Epidermal melanocyte (primary cell): ENCODE measurements around the gene PGAM5.

Source experiments
- DNase-seq: peaks from one replicate; pipeline ENCODE4 v3.0.0; 2011; ENCODE audit warnings: low spot score; ENCODE audit not compliant: insufficient read length

Gene PGAM5

DNA sequence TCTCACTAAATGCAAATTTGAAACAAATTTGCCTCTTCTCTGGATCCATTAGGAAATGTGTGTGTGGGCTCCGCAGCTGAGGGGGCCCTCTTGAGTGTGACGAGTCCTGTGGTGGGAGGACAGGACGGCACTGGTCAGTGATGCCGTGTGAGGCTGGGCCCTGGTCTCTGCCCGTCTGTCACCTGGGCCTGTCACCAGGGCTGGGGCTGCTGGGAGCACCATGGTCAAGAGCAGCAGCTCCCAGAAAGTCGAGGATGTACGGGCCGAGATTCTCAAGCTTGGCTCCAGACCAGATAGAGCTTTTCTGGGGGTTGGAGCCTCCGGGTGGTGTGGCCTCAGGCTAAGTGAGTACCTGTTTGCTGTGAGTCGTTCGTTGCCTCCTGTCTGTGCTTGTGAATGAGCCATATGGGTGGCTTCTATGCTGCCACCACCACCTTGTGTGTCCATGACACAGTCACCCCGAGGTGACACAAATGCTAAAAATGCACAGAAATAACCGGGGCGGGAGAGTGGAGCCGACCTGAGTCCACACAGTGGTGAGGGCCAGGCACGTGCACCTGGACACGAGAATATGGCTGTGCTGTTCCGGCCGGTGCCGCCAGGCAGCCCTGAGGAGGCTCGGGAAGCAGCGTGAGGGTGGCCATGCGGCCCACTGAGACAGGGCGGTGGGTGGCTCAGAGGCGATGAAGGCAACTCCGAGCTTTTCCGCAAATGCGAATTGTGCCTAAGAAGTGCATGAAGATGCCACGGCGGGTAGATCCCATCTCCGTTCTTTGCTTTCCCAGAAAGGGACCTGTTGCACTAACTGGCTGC lies 8.7 kb downstream of the PGAM5 start:
- DNase-seq: no peak

DNA sequence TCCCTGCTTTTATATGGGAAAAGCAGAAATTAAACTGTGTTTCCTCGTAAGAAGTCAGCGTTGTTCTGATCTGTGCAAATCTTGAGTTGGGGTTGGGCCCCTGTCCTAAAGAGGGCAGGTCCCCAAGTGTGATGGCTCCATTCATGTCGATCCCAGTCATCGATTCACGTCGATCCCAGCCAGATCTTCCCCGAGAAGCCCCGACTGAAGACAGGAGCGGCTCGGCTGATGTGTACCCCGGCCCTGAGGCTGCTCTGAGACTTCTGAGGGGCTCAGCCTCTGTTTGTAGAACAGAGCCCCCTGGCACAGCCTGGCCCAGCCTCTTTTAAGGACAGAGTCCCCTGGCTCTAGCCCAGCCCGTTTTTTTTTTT lies 9.3 kb downstream of the PGAM5 start:
- DNase-seq: no peak

DNA sequence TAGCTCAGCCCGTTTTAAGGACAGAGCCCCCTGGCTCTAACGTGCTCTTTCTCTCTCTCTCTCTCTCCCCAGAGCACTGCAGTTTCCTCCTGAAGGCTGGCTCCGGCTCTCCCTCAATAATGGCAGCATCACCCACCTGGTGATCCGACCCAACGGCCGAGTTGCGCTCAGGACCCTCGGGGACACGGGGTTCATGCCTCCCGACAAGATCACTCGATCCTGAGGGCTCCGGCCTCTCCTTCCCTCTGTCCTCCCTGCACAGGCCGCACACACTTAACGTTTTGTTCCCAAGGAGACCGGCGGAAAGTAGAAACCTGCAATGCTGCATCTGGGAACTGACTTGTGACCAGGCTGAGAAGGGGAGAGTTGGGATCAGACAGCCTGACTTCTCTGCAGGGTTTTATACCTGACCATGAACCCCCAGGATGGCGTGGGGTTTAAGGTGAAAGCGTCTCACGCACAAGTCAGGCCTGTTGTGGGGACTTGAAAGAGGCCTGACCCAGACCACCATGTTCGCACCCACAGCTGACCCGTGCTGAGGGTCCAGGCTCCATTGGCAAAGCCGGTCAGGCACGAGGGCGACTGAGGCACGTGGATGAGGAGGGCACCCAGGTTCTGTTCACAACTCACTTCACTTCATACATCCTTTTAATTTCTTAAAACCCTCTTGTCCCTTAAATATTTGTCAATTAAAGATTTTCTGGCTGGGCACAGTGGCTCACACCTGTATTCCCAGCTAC lies 10.1 kb downstream of the PGAM5 start:
- no peak for DNase-seq

DNA sequence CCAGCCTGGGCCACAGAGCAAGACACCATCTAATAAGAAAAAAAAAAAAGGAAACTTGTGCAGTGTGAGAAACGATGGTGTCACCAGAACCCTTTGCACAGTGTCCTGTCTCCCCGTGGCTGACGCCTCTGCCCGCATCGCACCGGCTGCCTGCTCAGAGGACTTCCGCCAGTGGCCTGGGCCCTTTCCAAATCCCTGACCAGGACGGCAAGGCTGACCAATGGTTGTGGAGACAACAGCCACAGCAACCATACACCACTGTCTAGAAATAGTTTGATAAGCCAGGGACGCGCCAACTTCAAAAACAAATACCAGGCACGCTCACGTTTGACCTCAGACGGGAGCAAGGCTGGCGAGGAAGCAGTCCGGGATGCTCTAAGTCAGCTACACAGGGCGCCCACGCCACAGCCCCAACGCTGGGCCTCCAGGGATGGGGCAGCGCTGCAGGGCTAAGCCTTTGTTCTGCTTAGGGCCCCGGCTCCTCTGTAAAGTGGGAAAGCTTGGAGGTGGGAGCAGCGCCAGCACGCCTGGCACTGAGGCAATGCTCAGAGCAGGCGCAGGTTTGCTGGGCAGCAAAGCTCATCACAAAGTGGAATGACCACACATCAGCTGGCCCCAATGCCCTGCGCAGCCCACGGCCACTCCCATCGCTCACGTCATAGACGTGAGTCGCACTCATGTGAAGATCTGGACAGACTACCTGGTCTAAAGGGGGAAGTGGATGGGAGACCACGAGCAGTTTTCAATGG lies 12.5 kb downstream of the PGAM5 start:
- no peak for DNase-seq

DNA sequence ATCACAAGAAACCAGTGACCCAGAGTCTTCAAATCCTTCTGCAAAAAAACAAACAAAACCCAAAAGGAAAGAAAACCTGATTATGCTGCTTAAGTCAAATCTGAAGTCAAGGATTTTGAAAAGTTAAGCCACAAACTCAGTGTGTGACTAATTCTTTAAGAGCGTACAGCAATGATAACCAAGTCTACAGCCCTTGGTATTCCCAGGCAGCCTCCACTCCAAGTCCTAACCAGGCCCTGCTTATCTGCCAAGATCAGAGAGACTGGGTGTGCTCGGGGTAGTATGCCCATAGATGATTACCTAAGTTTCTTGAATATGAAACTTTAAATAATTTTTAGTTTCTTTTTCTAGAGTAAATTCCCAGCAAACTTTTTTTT lies 13.1 kb downstream of the PGAM5 start:
- no peak for DNase-seq

DNA sequence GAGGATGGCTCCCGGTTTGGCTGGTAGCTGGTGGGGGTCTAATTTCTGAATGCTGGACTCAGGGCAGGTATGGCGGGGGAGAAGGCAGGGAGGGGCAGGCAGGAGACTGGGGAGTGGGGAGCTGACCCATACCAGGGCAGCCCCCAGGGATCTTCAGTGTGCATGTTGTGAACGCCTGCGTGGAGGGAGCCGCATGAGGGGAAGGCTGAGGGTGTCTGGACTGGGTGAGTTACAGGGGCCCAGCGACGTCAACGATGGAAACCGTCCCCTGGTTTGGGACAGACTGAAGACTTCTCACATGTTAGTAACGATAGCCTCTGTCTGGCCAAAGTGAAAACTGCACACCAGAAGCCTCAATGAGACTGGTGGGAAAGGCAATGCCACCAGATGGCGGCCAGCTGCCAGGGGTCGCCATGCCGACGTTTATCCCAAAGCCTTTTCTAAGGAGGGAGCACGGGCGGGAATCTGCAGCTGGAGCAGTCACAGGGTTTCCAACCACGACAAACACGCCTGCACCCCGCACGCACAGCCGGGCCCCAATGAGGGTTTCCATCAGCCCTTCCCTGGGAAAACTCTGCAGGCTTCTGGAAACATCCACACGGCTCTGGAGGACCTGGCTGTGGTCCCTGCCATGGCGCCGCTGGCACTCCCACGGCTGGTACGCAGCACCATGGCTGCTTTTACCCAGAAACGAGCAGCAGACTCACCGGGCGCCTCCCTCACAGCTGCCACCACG lies 14.0 kb downstream of the PGAM5 start:
- DNase-seq: peak; percentile 76

DNA sequence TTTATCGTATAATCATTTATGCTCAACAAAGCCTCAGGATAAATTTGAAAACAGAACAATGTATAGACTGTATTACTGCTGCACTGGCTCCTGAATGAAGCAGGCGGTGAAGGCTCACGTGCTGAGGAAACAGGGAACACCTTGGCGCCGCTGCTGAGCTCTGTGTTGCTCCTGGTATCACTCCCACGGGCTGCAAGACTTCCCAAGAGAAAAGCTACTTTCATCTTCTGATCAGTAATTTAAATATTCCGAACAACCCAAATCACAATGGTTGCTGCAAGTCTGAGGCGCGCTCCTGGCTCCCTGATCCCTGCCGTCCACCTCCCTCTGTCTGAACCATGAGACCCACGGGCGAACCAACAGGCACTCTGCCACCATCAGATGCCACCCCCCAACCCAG lies 15.7 kb downstream of the PGAM5 start:
- DNase-seq: no peak

DNA sequence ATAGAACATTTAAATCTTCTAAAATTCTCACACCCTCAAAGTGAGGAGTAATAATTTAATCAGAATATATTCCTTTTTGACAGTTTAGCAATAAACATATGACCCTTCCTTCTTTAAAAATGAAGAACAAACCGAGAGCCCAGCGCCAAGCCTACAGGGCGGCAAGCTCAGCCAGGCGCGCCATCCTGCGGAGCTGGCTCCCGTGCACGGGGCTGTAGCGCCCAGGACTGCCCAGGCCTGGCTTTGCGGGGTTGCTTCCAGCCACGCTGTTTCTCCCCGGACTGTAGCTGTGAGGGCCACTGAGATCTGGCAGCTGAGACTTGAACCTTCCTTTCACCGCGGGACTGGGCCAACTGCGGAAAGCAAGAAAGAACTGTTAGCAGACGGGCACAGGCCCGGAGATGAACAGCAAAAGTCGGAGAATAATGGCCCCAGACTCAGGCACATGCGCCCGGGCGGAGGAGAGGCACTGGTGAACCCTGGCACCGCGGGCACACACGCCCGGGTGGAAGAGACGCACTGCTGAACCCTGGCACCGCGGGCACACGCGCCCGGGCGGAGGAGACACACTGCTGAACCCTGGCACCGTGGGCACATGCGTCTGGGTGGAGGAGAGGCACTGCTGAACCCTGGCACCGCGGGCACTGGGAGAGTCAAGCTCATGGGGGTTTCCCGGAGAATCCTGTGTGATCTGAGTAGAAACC lies 16.6 kb downstream of the PGAM5 start:
- no peak for DNase-seq

DNA sequence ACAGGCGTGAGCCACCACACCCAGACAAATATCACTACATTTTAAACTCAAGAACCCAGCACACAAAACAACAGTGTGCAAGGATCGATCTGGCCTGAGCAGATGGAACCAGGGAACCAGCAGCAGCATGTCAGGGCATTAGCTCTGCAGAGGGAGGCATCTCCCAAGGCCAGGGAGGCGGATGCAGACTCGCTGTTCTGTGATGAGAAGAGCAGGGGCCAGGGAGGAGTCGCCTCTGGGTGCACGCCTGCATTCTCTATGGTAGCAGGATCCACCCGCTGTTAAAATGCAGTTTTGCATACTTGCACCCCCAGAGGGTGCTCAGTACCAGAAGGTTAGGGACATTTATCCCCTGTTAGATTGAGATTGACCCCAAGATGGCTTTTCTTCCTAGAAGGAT lies 17.9 kb downstream of the PGAM5 start:
- no peak for DNase-seq

DNA sequence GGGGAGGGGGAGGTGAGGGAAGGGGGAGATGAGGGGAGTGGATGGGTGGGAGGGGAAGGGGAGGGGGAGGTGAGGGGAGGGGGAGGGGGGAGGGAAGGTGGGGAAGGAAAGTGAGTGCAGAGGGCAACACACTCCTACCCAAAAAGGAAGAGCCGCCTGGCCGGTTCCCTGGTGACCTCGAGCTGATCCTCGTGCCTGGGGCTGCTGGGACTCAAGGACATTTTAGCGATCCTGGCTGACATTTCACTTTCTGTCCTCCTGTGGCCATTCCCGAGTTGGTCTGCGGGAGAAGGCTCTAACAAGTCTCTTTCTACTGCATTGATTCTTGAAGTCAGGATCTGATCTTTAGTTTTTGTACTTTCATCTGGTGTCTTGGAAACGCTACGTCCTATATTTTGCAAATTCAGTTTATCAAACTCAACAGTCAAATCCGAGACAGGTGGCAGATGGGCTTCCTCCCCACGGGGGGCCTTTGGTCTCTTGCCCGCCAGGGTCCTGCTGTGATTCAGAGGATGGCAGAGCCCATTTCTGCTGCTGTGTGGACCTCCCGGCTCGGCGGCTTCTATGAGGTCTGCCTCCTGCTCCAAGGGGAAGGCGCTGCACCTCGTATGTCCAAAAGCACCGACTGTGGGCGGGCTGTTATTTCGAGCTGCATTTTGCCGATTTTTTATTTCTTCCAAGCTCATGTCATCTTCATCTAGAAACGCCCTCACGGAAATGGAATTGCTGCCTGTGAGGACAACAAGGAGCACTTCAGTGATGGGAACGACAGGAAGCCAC lies 19.1 kb downstream of the PGAM5 start:
- DNase-seq: no peak

DNA sequence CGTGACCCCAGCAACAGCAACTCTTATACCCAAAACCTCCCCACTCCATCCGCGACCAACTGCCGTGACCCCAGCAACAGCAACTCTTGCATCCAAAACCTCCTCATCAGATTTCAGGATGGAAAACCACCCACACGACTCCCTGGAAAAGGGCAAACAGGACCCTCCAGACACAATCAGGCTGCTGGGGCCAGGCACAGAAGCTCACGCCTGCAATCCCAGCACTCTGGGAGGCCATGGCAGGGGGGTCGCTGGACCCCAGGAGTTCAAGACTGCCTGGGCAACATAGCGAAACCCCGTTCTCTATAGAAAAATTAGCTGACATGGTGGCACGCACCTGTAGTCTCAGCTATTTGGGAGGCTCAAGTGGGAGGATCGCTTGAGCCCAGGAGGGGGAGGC lies 19.7 kb downstream of the PGAM5 start:
- no peak for DNase-seq

DNA sequence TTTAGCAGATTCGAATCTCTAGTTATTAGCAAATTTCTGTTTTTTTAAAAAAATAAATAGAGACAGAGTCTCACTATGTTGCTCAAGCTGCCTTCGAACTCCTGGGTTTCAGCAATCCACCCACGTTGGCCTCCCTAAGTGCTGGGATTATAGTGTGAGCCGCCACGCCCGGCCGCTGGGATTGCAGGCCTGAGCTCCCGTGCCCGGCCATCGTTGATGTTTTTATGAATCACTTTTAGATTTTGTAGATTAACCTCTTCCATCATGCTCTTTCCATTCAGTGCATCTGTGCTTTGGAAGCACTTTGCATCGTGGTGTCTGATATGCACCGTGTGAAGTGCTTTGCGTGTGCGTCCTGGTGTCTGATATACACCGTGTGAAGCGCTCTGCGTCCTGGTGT lies 20.9 kb downstream of the PGAM5 start:
- DNase-seq: no peak

DNA sequence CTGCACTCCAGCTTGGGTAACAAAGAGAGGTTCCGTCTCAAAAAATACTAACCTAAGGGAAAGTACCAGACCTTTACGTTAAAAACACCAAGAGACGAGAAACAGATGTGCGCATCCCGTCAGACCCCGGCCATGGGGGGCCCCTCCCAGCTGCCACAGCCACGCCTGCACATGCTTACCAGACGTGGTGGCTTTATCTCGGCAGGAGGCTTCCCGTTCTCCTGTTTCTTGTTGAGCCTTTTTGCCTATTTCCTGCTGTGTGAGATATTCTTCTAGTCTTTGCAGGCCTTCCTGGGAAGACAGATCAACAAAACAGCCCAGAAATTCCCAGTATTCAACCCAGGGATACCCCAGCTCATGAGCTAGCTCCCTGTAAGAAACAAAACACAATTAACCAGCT lies 23.6 kb downstream of the PGAM5 start:
- DNase-seq: no peak

DNA sequence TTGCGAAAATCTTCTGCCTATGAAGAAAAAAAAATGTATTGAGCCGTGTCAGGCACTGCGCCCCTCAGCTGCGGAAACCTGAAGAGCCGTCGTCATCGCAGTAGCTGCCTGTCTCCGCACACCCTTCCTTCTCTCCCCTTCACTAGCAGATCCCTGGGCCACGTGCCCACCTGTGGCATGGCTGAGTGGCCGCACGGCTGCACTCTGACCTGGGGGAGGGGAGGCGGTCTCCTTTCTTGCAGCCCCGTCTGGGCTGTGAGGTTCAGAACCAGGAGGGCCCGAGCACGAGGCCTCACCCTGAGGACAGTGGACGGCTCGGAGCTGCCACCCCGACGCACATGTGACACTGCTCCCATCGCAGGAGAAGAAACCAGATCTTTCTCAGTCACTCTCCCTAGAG lies 24.9 kb downstream of the PGAM5 start:
- no peak for DNase-seq

DNA sequence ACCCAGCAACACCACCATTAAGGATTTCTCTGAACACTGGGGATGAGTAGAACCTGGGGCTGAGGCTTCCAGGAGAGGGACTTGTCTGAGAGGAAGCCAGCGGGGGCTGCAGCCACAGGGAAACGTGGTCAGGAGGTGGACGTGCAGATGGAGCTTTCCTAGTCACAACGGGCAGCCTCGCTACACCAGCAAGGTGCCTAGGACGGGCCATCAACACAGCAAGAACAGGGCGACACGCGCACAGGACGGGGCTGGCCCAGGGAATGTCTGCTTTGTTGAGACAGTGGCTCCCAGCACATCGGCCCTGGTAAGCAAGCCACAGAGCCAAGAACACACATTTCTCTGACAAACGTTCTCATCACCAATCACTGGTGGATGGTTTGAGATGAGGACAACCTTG lies 25.7 kb downstream of the PGAM5 start:
- DNase-seq: no peak

DNA sequence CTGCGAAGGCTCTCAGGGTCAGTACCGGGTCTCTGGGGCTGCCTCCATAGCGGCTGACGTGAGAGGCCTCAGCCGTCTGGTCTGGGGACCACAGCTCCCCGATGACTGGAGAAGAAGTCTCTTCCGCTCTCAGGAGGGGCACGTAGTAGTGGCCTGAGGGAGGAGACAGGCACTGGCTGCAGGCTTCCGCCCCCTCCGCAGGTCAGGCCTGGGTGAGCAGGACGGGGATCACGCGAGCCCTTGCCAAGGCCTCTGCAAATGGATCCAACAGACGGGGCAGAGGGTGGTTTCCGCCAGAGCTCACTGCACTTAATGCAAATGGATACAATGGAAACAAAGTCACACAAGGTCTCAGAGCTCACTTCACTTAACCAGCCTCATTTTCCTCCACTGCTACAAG lies 26.3 kb downstream of the PGAM5 start:
- no peak for DNase-seq

DNA sequence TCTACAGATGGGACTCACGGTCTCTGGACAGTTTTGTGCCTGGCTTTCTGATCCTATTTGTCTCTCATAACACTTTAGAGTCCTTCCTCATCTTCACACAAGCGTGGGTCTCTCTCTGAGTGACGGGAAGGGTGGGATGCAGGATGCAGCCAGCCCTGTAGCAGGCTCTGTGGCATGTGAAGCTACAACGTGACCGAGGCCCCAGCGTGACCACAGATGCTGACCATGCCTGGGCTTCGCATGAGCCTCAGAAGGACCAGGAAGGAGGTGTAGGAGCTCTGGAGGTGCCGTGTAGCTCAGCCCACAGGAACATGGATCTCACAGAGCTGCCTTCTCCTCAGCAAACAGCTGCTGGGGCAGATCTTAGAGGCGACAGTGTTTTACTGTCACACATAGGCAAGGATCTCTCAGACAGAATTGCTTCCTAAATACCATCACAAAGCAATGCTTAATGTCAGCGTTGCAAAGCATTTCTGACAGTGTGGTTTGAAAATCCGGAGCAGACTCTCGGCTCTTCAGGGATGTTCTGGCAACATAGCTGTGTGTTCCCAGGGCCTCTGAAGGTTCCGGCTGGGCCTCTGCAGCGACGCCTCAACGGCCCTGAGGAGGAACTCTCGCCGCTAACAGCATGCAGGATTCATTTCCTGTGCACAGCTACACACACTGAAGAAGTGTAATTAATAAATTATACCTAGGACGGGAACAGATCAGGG lies 29.1 kb downstream of the PGAM5 start:
- DNase-seq: no peak

DNA sequence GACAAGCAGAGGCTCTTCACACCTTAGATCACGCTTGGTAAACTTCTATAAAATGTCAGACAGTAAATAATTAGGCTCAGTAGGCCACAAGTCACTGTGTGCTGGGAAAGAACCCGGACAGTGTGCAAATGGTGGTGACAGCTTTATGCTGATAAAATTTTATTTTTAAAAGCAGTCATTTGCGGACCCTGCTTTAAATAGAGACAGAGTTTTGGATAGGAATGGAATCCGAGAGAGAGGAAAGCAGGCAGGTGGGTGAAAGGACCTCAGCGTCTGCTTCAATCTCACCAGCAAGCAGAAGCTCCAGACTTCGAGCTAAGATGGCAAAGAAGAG lies 29.6 kb downstream of the PGAM5 start:
- DNase-seq: no peak

DNA sequence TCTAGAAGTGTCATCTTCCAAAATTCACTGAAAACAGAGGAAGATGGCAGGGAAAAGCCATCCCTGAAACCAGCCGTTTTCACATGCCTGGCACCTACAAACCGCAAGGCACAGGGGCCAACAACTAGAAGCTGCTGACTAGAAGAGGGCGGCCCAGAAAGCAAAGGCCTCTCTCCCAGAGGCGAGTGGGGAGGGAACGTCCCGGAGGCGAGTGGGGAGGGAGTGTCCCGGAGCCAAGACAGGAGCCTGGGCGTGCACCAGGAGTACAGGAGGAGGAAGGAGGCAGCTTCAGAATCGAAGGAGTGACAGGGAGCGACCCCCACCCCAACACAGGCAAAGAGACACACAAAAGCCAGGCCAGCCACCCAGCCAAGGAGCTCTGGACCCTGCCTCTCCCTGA lies 30.0 kb downstream of the PGAM5 start:
- no peak for DNase-seq

DNA sequence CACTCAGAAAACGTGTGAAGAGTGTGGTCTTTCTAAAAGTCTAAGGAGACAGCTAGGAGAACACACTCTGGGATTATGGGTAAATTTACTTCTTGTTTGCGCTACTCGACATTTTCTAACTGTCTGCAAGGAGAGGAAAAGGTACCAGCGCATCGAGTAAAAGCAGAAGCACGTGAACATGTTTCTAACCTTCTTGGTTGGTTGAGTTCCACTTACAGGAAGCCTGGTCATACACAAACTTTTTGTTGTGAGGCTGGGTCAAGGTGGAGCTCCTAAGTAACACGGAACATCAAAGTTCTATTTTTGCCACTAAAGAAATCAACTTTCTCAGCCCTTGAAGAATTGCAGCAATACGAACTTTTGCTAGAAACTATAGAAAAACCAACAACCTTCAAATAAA lies 31.0 kb downstream of the PGAM5 start:
- DNase-seq: no peak
